ENCODE results near the gene FES.
"Not testable (repeated sequence)": the region's sequence is repeated elsewhere in the genome, so short reads cannot be mapped to it uniquely, and the experiment has no call there.

The FES gene

GRCh38 chr15:90883976-90884718 lies at the start of gene FES:
Gene FES (plus strand): TSS chr15:90884504. CDS start chr15:90885046, 542 bp downstream.
- peak in 1 of 2 experiments; percentile 17 for DNase-seq (ENCODE audit: low read depth in 2 of 2)

GRCh38 chr15:90834626-90835025 lies 49.7 kb upstream of the FES start:
- DNase-seq (ENCODE audit: low read depth in 2 of 2) = no peak

DNA sequence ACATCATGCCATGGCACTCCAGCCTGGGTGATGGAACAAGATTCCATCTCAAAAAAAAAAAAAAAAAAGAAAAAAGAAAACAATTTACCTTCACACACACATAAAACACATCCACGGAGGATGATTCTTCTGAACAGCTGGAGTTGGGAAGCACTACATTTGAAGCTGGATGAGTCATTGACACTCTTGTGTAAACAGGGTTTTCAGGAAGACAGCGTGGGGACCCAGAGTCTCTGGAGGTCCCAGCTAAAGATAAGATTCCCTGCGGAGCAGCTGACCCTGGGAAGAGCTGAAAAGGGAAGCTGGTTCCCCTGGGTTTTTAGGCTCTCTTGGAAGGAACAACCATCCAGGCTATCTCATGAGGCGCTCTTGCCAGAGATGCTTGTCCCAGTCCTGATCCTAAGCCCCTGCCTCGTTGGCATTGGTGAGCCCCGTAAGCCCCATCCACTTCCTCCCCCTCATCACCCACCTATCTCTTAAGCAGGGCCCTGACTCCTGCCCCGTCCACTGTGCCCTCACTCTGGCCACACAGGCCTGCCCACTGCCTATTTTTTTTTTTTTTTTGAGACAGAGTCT lies 47.9 kb upstream of the FES start:
- peak in 1 of 2 experiments; percentile 10 for DNase-seq (ENCODE audit: low read depth in 2 of 2)

DNA sequence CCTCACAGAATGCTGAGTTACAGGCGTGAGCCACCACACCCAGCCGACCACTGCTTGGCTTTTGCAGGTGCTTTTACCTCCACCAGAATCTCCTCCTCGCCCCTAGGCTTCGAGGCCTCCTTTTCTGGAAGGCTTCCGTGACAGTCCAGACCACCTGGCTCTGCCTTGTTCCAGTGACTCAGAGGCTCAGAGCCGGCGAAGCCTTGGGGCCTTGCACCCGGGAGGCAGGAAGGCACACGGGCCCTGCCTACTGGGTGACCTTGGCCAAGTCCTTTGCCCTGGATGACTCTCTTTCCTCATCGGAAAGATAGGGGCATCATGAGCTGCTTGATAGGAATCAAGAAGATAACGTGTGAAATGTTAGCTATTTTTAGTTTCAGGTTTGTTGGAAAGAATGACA lies 47.2 kb upstream of the FES start:
- no peak for DNase-seq (ENCODE audit: low read depth in 2 of 2)

DNA sequence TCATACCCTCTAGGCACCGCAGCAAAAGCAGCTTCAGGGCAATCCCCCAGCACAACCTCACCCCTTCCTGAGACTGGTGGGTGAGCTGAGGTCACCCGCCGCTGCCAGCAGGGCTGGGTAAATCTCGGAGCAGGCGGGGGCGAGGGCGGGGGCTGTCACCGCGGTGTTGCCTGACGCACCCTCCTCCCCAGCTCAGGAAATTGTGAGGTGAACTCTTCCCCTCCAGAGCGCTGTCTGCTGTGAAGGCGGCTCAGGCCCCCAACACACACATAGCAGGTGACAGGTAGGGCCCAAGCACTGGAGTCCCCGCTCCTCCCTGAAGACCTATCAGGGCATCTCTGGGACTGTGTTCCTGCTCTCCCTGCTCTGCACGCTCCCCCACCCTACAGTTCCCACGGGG lies 46.2 kb upstream of the FES start:
- DNase-seq (ENCODE audit: low read depth in 2 of 2) = no peak

DNA sequence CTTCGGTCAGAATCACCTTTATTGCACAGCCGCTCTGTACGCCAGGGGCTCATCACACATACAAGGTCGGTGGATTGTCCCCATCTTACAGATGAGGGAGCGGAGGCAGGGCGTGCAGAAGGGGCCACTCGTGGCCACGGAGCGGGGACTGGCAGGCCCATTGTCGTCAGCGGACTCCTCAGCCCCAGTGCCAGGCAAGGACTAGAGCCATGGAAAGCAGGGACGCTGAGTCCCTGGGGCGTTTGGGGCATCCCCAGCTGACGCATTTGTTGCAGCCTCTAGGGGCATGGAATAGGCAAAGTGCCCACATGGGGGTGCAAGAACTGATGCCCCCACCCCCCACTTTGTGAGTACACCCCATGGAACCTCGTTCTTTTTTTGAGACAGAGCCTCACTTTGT lies 45.8 kb upstream of the FES start:
- DNase-seq (ENCODE audit: low read depth in 2 of 2) = no peak

GRCh38 chr15:90839187-90840071 lies 44.9 kb upstream of the FES start:
- no peak for DNase-seq (ENCODE audit: low read depth in 2 of 2)

GRCh38 chr15:90840157-90840855 lies 44.0 kb upstream of the FES start:
- DNase-seq (ENCODE audit: low read depth in 2 of 2) = no peak

GRCh38 chr15:90840954-90841353 lies 43.4 kb upstream of the FES start:
- no peak for DNase-seq (ENCODE audit: low read depth in 2 of 2)

DNA sequence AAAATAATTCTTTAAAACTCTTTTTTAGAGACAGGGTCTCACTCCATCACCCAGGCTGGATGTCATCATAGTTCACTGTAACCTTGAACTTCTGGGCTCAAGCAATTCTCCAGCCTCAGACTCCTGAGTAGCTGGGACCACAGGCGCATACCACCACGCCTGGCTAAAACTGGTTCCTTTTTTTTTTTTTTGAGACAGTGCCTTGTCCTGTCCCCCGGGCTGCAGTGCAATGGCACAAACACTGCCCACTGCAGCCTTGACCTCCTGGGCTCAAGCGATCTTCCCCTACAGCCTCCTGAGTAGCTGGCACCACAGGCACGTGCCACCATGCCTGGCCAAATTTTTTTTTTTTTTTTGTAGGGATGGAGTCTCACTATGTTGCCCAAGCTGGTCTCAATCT lies 39.6 kb upstream of the FES start:
- no peak for DNase-seq (ENCODE audit: low read depth in 2 of 2)

- peak; percentile 36 to 51 for DNase-seq (ENCODE audit: low read depth in 2 of 2)
Measured at GRCh38 chr15:90845201-90845949, 38.9 kb upstream of the FES start.

DNA sequence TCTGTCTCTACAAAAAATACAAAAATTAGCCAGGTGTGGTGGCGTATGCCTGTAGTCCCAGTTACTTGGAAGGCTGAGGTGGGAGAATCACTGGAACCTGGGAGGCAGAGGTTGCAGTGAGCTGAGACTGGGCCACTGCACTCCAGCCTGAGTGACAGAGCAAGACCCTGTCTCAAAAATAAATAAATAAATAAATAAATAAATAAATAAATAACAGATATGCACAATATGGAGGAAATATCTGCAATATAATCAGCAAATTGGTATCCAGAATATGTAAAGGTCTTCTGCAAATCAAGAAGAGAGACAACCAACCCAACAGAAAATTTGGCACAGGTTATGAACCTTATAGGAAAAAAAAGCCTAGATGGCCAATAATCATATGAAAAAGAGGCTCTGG lies 34.9 kb upstream of the FES start:
- DNase-seq (ENCODE audit: low read depth in 2 of 2) = not testable (repeated sequence)

- DNase-seq (ENCODE audit: low read depth in 2 of 2) = no peak
Measured at GRCh38 chr15:90851114-90851513, 33.2 kb upstream of the FES start.

DNA sequence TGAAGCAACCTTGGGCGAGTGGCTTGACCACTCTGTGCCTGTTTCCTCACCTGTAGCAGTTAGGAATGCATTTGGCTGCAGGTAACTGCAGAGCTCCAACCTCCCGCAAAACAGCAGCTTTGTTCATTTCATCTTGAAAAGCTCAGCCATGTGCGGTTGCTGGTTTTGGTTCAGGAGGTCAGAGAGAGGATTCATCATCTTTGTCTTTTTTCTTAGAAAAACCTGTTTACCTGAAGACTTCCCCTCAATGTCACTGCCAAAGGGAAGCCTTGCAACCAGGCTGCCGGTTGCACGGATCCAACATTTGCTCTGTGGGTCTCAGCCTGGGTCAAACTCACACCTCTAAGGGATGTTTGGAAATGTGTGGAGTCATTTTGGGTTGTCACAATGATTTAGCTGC lies 32.4 kb upstream of the FES start:
- DNase-seq (ENCODE audit: low read depth in 2 of 2) = no peak

GRCh38 chr15:90855139-90855538 lies 29.2 kb upstream of the FES start:
- no peak for DNase-seq (ENCODE audit: low read depth in 2 of 2)

GRCh38 chr15:90857337-90857736 lies 27.0 kb upstream of the FES start:
- no peak for DNase-seq (ENCODE audit: low read depth in 2 of 2)

DNA sequence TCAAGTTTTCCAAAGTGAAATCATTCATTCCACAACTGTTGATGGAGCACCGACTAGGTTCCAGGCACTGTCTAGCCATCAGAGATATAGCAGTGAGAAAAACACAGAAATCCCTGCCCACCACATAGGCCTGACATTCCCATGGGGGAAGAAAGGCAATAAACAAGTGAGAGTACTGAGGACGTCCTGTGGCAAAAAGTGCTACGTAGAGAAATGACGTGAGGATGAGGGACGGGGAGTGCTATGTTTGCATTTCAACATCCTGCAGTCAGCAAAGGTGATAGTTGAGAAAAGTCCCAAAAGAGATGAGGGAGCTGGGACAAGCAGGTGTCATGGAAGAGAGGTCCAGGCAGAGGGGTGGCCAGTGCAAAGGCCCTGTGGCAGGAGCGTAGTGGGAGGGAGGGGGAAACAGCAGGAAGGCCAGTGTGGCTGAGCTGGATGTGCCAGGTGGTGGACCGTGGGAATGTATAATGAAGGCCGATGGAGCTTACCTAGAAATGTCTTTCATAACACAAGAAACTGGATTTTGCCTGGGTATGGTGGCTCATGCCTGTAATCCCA lies 26.3 kb upstream of the FES start:
- no peak for DNase-seq (ENCODE audit: low read depth in 2 of 2)

DNA sequence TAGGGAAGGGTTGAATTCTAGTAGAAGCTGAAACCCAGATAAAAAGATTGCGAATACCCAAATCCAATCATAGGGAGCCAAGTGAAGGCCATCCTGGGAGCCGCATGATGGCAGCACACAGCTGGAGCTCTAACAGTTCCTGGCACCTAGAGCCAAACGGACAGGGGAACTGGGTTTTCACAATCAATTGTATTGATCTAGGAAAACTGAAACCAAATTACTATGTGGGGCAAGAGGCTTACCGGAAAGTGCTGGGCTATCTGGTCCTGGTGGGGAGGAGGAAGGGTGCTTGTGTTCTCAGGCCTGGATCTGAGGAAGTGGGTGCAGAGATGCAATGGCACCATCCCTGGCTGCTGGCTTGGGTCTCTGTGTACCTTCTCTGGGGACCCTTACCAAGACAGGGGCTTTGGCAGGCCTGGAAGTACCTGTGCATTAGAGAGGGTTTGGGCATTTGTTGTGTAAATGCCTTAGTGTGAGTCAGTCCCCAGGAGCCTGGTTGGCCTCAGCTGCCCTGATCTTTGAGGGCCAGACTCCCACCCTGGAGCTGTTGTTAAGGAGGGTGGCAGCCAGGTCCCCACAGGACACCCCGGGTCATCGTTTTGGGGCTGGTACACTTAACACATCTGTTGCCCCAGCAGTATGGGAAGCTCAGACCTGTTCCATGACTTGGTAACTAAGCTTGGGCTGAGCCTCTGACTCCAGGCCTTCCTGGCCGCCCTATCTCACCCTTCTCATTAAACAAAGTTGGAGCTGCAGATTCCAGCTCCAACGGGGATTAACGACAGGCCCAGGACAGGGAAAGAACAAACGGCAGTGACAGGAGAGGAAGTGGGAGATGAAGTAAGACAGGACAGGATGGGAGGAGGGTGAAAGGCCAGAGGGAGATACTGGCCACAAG lies 24.8 kb upstream of the FES start:
- no peak for DNase-seq (ENCODE audit: low read depth in 2 of 2)

GRCh38 chr15:90860450-90860849 lies 23.9 kb upstream of the FES start:
- no peak for DNase-seq (ENCODE audit: low read depth in 2 of 2)
